HG03045 (cell line): Measurements from ENCODE around the gene RNF111.
"Not testable (repeated sequence)": the region's sequence is repeated elsewhere in the genome, so short reads cannot be mapped to it uniquely, and the experiment has no call there.

Experiments
- ATAC-seq: cut with Tn5 transposase; IDR thresholded peaks from one replicate; pipeline ENCODE4 v1.9.1; 2021; ENCODE audit warnings: mild to moderate bottlenecking, moderate library complexity; ENCODE audit not compliant: unreplicated experiment

Gene RNF111

DNA sequence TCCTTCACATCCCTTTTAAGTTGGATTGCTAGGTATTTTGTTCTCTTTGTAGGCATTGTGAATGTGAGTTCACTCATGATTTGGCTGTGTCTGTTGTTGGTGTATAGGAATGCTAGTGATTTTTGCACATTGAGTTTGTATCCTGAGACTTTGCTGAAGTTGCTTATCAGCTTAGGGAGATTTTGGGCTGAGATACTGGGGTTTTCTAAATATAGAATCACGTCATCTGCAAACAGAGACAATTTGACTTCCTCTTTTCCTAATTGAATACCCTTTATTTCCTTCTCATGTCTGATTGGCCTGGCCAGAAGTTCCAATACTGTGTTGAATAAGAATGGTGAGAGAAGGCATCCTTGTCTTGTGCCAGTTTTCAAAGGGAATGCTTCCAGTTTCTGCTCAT lies 139.8 kb downstream of the RNF111 start:
- not testable (repeated sequence) for ATAC-seq

- no peak for ATAC-seq
Measured at GRCh38 chr15:59131456-59131855, 144.0 kb downstream of the RNF111 start.

- ATAC-seq: no peak
Measured at GRCh38 chr15:59131969-59132562, 144.6 kb downstream of the RNF111 start.

DNA sequence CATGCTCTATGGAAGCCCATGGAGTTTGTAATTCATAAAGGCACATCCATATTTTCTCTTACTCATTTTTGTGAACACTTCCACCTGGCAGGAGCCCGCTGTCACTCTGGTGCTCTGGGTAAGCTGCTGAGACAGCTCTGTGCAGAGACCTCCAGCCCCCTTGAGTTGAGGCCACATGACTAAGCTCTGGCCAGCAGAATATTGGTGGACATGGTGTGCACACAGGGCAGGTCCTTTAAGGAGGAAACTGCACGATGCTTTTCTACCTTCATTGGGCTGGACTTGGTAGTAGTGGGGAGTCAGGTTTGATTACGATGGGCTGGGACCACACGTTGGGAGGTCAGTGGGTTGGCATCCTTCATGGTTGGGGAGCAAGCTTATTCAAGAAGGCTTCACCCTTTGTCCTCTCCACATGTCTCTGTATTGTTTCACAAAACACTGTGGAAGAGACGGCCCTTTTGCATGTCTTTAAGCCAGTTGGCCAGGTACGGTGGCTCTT lies 146.5 kb downstream of the RNF111 start:
- no peak for ATAC-seq

DNA sequence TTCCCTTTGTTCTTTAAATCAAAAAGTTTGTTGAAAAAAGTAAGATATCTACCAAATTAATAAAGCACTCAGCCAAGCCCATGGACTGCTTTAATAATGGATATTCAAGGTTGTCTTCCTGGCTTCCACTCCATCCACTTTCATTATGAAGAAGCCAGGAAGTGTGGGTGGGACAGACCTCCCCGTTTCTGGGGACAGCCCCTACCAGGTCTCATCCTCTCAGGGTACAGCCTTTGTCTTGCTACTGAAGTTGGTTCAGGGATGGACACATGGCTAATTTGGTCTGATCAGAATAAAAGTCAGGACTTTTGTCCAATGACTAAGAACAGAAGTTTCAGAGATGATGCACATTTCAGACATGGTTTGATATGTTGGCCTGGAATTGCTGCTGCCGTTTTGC lies 150.1 kb downstream of the RNF111 start:
- no peak for ATAC-seq

GRCh38 chr15:59138243-59138642 lies 150.8 kb downstream of the RNF111 start:
- ATAC-seq: no peak

GRCh38 chr15:59140422-59141226 lies 153.2 kb downstream of the RNF111 start:
- no peak for ATAC-seq

DNA sequence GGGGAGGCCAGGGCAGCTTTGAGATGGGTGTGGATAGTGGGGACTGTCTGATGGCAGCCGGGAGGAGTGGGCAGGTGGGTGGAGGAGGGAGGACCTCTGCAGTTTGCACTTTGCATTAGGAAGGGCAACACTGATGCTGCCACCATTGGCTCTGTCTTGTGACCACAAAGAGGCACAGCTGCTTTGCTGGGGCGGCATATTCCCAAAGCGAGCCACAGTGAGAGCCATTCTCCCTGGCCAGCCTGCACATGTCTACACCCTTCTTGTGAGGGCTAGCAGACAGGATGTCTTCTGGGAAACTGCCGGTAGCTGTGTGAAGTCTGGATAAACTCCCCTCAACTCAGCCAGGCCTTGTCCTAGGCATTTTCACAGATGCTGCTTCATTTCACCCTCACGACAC lies 155.8 kb downstream of the RNF111 start:
- ATAC-seq: no peak

GRCh38 chr15:59144594-59144993 lies 157.1 kb downstream of the RNF111 start:
- ATAC-seq: not testable (repeated sequence)
